ENCODE results near the gene AKNAD1. TPM values are rescaled to one million over a fixed set of nuclear protein-coding genes. Genes with fewer than 3 reads are reported as not detected.

The AKNAD1 gene
- total RNA-seq, 2 donors from 2014 or later = not detected

DNA sequence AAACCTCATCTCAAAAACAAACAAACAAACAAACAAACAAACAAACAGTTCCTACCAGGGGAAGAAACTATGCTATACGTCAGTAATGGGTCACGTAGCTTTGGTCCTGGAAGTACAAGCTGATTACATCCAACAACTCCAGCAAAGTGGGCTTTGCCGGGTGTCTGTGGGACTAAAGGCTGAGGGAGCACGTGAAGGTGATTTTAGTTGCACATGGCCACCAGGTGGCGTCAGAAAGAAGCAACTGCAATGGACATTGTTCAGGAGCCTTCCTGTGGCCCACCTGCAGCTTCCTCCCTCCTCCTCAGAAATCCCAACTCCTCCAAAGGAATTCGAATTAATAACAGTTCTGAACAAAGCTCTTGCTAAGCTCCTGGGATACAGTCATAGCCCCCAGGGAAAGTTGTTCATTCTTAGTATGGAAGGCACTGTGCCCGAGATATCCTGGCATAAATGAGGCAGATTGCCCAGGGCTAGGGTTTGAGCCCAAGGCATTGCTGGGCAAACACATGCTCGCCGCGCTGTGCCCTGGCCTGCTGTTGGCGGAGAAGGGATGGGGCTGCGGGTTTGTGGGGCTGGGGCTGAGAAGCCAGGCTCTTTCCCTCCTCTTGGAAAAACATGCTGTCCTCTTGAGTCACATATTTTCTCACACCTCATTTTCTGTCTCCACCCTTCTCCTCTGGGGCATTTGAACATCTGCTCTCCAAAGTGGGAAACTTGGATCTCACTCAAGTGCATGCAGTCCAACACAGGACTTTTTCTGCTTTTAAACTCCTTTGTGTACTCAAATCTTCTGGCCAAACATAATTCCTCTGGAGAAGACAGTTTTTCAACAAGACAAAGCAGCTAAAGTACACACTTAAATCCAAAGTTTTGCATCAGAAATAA lies 28.6 kb downstream of the AKNAD1 start:
- H3K4me1 ChIP-seq (ENCODE audit: control insufficient read depth in 1 of 2, low read depth in 2 of 2) = peaks cover 24 to 31% of the 10 kb centered on the region in 2 donors
- H3K9me3 ChIP-seq = no peaks in the 10 kb centered on the region
- TF ChIP-seq, protein P1, sequence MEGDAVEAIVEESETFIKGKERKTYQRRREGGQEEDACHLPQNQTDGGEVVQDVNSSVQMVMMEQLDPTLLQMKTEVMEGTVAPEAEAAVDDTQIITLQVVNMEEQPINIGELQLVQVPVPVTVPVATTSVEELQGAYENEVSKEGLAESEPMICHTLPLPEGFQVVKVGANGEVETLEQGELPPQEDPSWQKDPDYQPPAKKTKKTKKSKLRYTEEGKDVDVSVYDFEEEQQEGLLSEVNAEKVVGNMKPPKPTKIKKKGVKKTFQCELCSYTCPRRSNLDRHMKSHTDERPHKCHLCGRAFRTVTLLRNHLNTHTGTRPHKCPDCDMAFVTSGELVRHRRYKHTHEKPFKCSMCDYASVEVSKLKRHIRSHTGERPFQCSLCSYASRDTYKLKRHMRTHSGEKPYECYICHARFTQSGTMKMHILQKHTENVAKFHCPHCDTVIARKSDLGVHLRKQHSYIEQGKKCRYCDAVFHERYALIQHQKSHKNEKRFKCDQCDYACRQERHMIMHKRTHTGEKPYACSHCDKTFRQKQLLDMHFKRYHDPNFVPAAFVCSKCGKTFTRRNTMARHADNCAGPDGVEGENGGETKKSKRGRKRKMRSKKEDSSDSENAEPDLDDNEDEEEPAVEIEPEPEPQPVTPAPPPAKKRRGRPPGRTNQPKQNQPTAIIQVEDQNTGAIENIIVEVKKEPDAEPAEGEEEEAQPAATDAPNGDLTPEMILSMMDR (IDR thresholded peaks at IDR 0.05) = peak; percentile 81
- peak; percentile 29 for DNase-seq (ENCODE audit: low spot score)
- H3K27ac ChIP-seq = peak overlapping the region; percentile 60 to 83
- H3K4me3 ChIP-seq = peak overlapping the region; percentile 56
- peak; percentile 29 for ATAC-seq (ENCODE audit: insufficient number of reproducible peaks, low FRiP score, low read depth)
- no peaks in the 10 kb centered on the region for H3K27me3 ChIP-seq (replicated peaks; ENCODE audit: insufficient read depth)
- H3K36me3 ChIP-seq = no peaks in the 10 kb centered on the region

DNA sequence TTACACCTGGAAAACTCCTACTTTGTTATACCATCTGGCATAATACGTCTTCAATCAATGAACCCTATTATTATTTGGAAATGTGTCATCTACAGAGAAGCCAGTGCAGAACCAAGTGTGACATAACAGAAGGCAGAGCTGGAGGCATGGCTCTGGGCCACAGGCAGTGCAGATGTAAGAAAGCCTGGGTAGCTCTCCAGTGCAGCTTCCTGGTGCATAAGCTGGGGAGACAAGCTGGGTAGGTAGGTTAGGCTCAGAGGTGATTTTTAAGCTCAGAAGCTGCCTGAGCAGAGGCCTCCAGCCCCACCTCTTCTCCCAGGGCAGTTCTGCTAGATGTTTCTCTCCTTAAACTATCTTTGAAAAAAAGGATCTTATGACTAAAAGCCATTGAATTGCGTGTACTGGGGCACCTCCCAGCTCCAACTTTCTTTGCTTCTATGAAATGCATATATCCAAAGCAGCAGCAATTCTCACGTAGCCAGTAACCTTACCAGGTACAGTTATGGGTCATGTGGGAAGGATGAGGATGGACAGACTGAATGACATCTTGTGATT lies 30.7 kb downstream of the AKNAD1 start:
- no peak overlapping the region for H3K27ac ChIP-seq
- H3K9me3 ChIP-seq = no peaks in the 10 kb centered on the region
- no peak for DNase-seq (ENCODE audit: low spot score)
- H3K36me3 ChIP-seq = no peaks in the 10 kb centered on the region
- no peak overlapping the region for H3K4me3 ChIP-seq
- no peaks in the 10 kb centered on the region for H3K27me3 ChIP-seq (replicated peaks; ENCODE audit: insufficient read depth)
- TF ChIP-seq, protein P1 (IDR thresholded peaks at IDR 0.05) = no peak
- H3K4me1 ChIP-seq (ENCODE audit: control insufficient read depth in 1 of 2, low read depth in 2 of 2) = peaks cover 24 to 31% of the 10 kb centered on the region in 2 donors
- ATAC-seq (ENCODE audit: insufficient number of reproducible peaks, low FRiP score, low read depth) = no peak

- Histone ChIP-seq H3K9me3 (no peaks in the 10 kb centered on the region), H3K36me3 (no peaks in the 10 kb centered on the region), H3K4me3 (no peak overlapping the region), H3K27ac (no peak overlapping the region), H3K4me1 (ENCODE audit: control insufficient read depth in 1 of 2, low read depth in 2 of 2) (peaks cover 13 to 14% of the 10 kb centered on the region in 2 donors), H3K27me3 (replicated peaks; ENCODE audit: insufficient read depth) (no peaks in the 10 kb centered on the region)
- TF ChIP-seq, protein P1 (IDR thresholded peaks at IDR 0.05) = no peak
- DNase-seq (ENCODE audit: low spot score) (no peak), ATAC-seq (ENCODE audit: insufficient number of reproducible peaks, low FRiP score, low read depth) (no peak)
These were observed 32.8 kb downstream of the AKNAD1 start for GRCh38 chr1:108824051-108824450.

GRCh38 chr1:108823632-108824031 lies 33.3 kb downstream of the AKNAD1 start:
- no peak overlapping the region for H3K4me3 ChIP-seq
- ATAC-seq (ENCODE audit: insufficient number of reproducible peaks, low FRiP score, low read depth) (no peak), DNase-seq (ENCODE audit: low spot score) (no peak)
- H3K36me3 ChIP-seq = no peaks in the 10 kb centered on the region
- H3K27me3 ChIP-seq (replicated peaks; ENCODE audit: insufficient read depth) = no peaks in the 10 kb centered on the region
- TF ChIP-seq, protein P1 (IDR thresholded peaks at IDR 0.05) = no peak
- H3K9me3 ChIP-seq = no peaks in the 10 kb centered on the region
- H3K27ac ChIP-seq = no peak overlapping the region
- peaks cover 9 to 10% of the 10 kb centered on the region in 2 donors for H3K4me1 ChIP-seq (ENCODE audit: control insufficient read depth in 1 of 2, low read depth in 2 of 2)

- Histone ChIP-seq H3K36me3 (no peaks in the 10 kb centered on the region), H3K27me3 (replicated peaks; ENCODE audit: insufficient read depth) (no peaks in the 10 kb centered on the region), H3K27ac (no peak overlapping the region), H3K9me3 (no peaks in the 10 kb centered on the region), H3K4me3 (no peak overlapping the region), H3K4me1 (ENCODE audit: control insufficient read depth in 1 of 2, low read depth in 2 of 2) (peaks cover 15 to 20% of the 10 kb centered on the region in 2 donors)
- no peak for DNase-seq (ENCODE audit: low spot score)
- no peak for ATAC-seq (ENCODE audit: insufficient number of reproducible peaks, low FRiP score, low read depth)
- TF ChIP-seq, protein P1 (IDR thresholded peaks at IDR 0.05) = no peak
These were observed 37.0 kb downstream of the AKNAD1 start for GRCh38 chr1:108819878-108820277.
